IMR-90 (cell line): ENCODE results near the gene PEAK1. TPM values are rescaled to one million over a fixed set of nuclear protein-coding genes. Genes with fewer than 3 reads are reported as not detected.
A peak's percentile ranks its signal among the peaks of the same experiment; 100 is the strongest.

Experiments
- ATAC-seq: fragments of 200-7000 bp; cut with Tn5 transposase; 2 replicates; pipeline ENCODE4 v1.9.1; 2020; ENCODE audit warnings: low read depth, mild to moderate bottlenecking, moderate library complexity
- BruUV-seq: library from RNA; stranded (reverse); fragments of 400-500 nt; replicated peaks from 2 replicates; lab custom pipeline; 2021; lab: Mats Ljungman, UMichigan
- CTCF ChIA-PET: fragments of 300-600 bp; formaldehyde crosslinking; extraction: SDS; loops from one replicate; lab custom pipeline; 2021; ENCODE audit warnings: antibody characterized with exemption; lab: Yijun Ruan, JAX
- POLR2A ChIA-PET: fragments of 300-600 bp; sonication (Branson Sonifier 250); formaldehyde crosslinking; loops from one replicate; lab custom pipeline; 2022; ENCODE audit warnings: antibody characterized with exemption; ENCODE audit not compliant: unreplicated experiment; lab: Charles Lee
- DNase-seq: peaks from one replicate; pipeline ENCODE4 v3.0.0; 2013
- H2AFZ ChIP-seq: replicated peaks from 2 replicates; pipeline ENCODE3; 2013; ENCODE audit warnings: low read length, mild to moderate bottlenecking; ENCODE audit not compliant: poor library complexity
- H2AK5ac ChIP-seq: 2 replicates; pipeline ENCODE4 v1.6.1; 2013; ENCODE audit warnings: low read depth, low read length, inconsistent platforms
- H2AK9ac ChIP-seq: replicated peaks from 2 replicates; pipeline ENCODE3; 2013; ENCODE audit warnings: mild to moderate bottlenecking, low read depth, low read length, moderate library complexity; ENCODE audit not compliant: poor library complexity
- H2BK120ac ChIP-seq: 2 replicates; pipeline ENCODE4 v1.6.1; 2013; ENCODE audit warnings: low read depth, low read length, inconsistent platforms
- H2BK15ac ChIP-seq: 3 replicates; pipeline ENCODE4 v1.6.1; 2013; ENCODE audit warnings: low read depth, low read length, inconsistent platforms
- H2BK20ac ChIP-seq: 2 replicates; pipeline ENCODE4 v1.6.1; 2013; ENCODE audit warnings: low read depth, mild to moderate bottlenecking, inconsistent platforms, low read length, moderate library complexity
- H2BK5ac ChIP-seq: 2 replicates; pipeline ENCODE4 v1.6.1; 2013; ENCODE audit warnings: mild to moderate bottlenecking, low read depth, low read length, inconsistent platforms; ENCODE audit not compliant: poor library complexity, severe bottlenecking
- H3K14ac ChIP-seq: replicated peaks from 2 replicates; pipeline ENCODE4 v1.6.1; 2013; ENCODE audit warnings: low read depth, low read length, inconsistent platforms
- H3K18ac ChIP-seq: 2 replicates; pipeline ENCODE4 v1.6.1; 2013; ENCODE audit warnings: low read depth, low read length, control low read depth
- H3K23ac ChIP-seq: 2 replicates; pipeline ENCODE4 v1.6.1; 2013; ENCODE audit warnings: low read depth, low read length, inconsistent platforms
- H3K27ac ChIP-seq: 2 replicates; pipeline ENCODE4 v1.5.1; 2013; ENCODE audit warnings: mild to moderate bottlenecking, control low read depth, low read length; ENCODE audit not compliant: insufficient read depth
- H3K27me3 ChIP-seq: 2 replicates; pipeline ENCODE4 v1.6.1; 2013; ENCODE audit warnings: low read length; ENCODE audit not compliant: control insufficient read depth, insufficient read depth
- H3K36me3 ChIP-seq: 2 replicates; pipeline ENCODE4 v1.6.1; 2013; ENCODE audit warnings: low read length, mixed read lengths; ENCODE audit not compliant: control insufficient read depth, insufficient read depth
- H3K4ac ChIP-seq: 2 replicates; pipeline ENCODE4 v1.6.1; 2013; ENCODE audit warnings: low read depth, low read length, inconsistent platforms
- H3K4me1 ChIP-seq: 2 replicates; pipeline ENCODE4 v1.6.1; 2013; ENCODE audit warnings: low read length, mixed read lengths; ENCODE audit not compliant: control insufficient read depth, insufficient read depth
- H3K4me2 ChIP-seq: 2 replicates; pipeline ENCODE4 v1.6.1; 2013; ENCODE audit warnings: low read depth, mild to moderate bottlenecking, control low read depth, low read length, moderate library complexity
- H3K4me3 ChIP-seq: 2 replicates; pipeline ENCODE4 v1.5.1; 2013; ENCODE audit warnings: low read depth, mild to moderate bottlenecking, control low read depth, low read length, moderate library complexity; ENCODE audit not compliant: insufficient read depth
- H3K56ac ChIP-seq: 2 replicates; pipeline ENCODE4 v1.6.1; 2013; ENCODE audit warnings: low read length, inconsistent platforms; ENCODE audit not compliant: insufficient read depth; ENCODE audit errors: extremely low read depth
- H3K79me1 ChIP-seq, 2 experiments: 2 replicates each; pipeline ENCODE4 v1.6.1; 2013; ENCODE audit warnings: low read length in 2 of 2, inconsistent platforms in 1 of 2, low read depth in 1 of 2
- H3K9ac ChIP-seq: 2 replicates; pipeline ENCODE4 v1.6.1; 2013; ENCODE audit warnings: low read depth, low read length, control low read depth
- H3K9me1 ChIP-seq: 2 replicates; pipeline ENCODE4 v1.6.1; 2013; ENCODE audit warnings: low read length, inconsistent platforms; ENCODE audit not compliant: insufficient read depth
- H3K9me3 ChIP-seq: 2 replicates; pipeline ENCODE4 v1.6.1; 2013; ENCODE audit warnings: low read length; ENCODE audit not compliant: control insufficient read depth, insufficient read depth
- H4K20me1 ChIP-seq: 2 replicates; pipeline ENCODE4 v1.6.1; 2013; ENCODE audit warnings: low read length, inconsistent platforms; ENCODE audit not compliant: insufficient read depth
- H4K5ac ChIP-seq: 2 replicates; pipeline ENCODE4 v1.6.1; 2013; ENCODE audit warnings: mild to moderate bottlenecking, low read depth, low read length, control low read depth
- H4K8ac ChIP-seq, 2 experiments: 2 replicates each; pipeline ENCODE4 v1.6.1; 2013; ENCODE audit warnings: low read depth in 2 of 2, low read length in 2 of 2, control low read depth in 1 of 2, inconsistent platforms in 1 of 2
- H4K91ac ChIP-seq: 2 replicates; pipeline ENCODE4 v1.6.1; 2013; ENCODE audit warnings: low read depth, low read length, inconsistent platforms; ENCODE audit not compliant: insufficient read depth
- CEBPB ChIP-seq: IDR thresholded peaks from 2 replicates; pipeline ENCODE4 v1.6.1; 2012; ENCODE audit warnings: low read depth, low read length, improper control_type of control experiment
- MAFK ChIP-seq: IDR thresholded peaks from 2 replicates; pipeline ENCODE4 v1.6.1; 2012; ENCODE audit warnings: low read depth, low read length, improper control_type of control experiment
- MAZ ChIP-seq: IDR thresholded peaks from 2 replicates; pipeline ENCODE4 v1.6.1; 2012; ENCODE audit warnings: low read depth, mild to moderate bottlenecking, low read length, improper control_type of control experiment, moderate library complexity, borderline replicate concordance
- MXI1 ChIP-seq: IDR thresholded peaks from 2 replicates; pipeline ENCODE4 v1.6.1; 2012; ENCODE audit warnings: low read depth, mild to moderate bottlenecking, low read length, moderate library complexity, borderline replicate concordance
- NFE2L2 ChIP-seq: fragments of 150-350 bp; IDR thresholded peaks from 2 replicates; pipeline ENCODE4 v1.6.1; 2016; ENCODE audit warnings: low read depth, mild to moderate bottlenecking, low read length
- RFX5 ChIP-seq: IDR thresholded peaks from 2 replicates; pipeline ENCODE4 v1.8.0; 2012; ENCODE audit warnings: low read depth, mild to moderate bottlenecking, low read length, moderate library complexity
- SMC3 ChIP-seq: fragments of 150-350 bp; IDR thresholded peaks from 2 replicates; pipeline ENCODE4 v1.6.1; 2016; ENCODE audit warnings: low read depth, mild to moderate bottlenecking, antibody characterized with exemption, low read length, moderate library complexity
- WGBS, 2 experiments: methylation state at CpG; one replicate each; pipeline versions ENCODE4 v1.1.5 to v1.1.7; 2013; ENCODE audit warnings: missing lambda C conversion rate in 2 of 2; ENCODE audit not compliant: insufficient read length in 1 of 2; ENCODE audit errors: extremely low coverage in 2 of 2; 5-methylcytosine and 5-hydroxymethylcytosine counted together
- dilution Hi-C: fragments of 300-500 bp; cut with HindIII; formaldehyde crosslinking; loops from one replicate; pipeline ENCODE4 v1.14.3; 2018; ENCODE audit warnings: low sequenced_read_pairs; ENCODE audit not compliant: unreplicated experiment
- in situ Hi-C: fragments of 300-500 bp; cut with MboI; formaldehyde crosslinking; loops from 3 replicates; pipeline ENCODE4 v1.14.3; 2019; ENCODE audit warnings: low sequenced_read_pairs, inconsistent platforms, mixed read lengths
- intact Hi-C: fragments of 100-400 bp; cut with micrococcal nuclease; formaldehyde crosslinking; loops from 2 replicates; pipeline ENCODE4 v1.10.0; 2022
- polyA plus RNA-seq, 3 experiments: library from polyadenylated mRNA; depleted of rRNA; stranded (reverse); fragments of >200 nt; gene quantifications; 2 replicates each; pipeline ENCODE4 v1.2.3, GENCODE V29; 2012; ENCODE audit warnings: low replicate concordance in 1 of 3
- total RNA-seq: library from RNA; depleted of rRNA; stranded (reverse); fragments of >200 nt; gene quantifications from 2 replicates; pipeline ENCODE4 v1.2.3, GENCODE V29; 2012
- TF ChIP-seq, protein P1 (sequence below): fragments of 150-350 bp; IDR thresholded peaks from 2 replicates; pipeline ENCODE4 v1.6.1; 2016; ENCODE audit warnings: low read depth, mild to moderate bottlenecking, low read length, moderate library complexity, borderline replicate concordance
- TF ChIP-seq, protein P2 (sequence below): fragments of 150-350 bp; IDR thresholded peaks from 2 replicates; pipeline ENCODE4 v1.6.1; 2017; ENCODE audit warnings: mild to moderate bottlenecking, antibody characterized with exemption, low read length, low read depth

PEAK1 gene
- total and polyA plus RNA-seq, 2 of the 4 experiments (the other 2 are of a cell fraction) = 21.5 to 43.9 TPM

DNA sequence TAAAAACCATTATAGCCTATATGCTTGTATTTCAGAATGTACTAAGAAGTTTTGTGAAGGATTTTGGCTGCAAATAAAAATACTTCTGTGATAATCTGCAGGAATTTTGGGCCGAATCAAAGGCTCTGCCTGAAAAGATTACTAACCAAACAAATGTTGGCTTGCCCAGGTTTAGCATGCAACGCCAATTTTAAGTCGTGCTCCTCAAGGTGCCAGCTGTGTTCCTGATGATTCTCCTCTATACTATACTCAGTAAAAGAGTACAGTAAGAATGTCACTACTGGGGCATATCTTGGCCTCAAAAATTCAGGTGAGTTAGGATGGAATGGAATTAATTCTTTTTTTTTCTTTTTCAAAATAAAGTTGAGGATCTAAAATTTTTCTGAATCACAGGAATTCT lies 198.2 kb downstream of the PEAK1 start:
- no peak overlapping the region for H2AK5ac ChIP-seq
- no peak overlapping the region for H3K27ac ChIP-seq
- no peak overlapping the region for H4K5ac ChIP-seq
- TF ChIP-seq NFE2L2 = no peak
- TF ChIP-seq, protein P1, sequence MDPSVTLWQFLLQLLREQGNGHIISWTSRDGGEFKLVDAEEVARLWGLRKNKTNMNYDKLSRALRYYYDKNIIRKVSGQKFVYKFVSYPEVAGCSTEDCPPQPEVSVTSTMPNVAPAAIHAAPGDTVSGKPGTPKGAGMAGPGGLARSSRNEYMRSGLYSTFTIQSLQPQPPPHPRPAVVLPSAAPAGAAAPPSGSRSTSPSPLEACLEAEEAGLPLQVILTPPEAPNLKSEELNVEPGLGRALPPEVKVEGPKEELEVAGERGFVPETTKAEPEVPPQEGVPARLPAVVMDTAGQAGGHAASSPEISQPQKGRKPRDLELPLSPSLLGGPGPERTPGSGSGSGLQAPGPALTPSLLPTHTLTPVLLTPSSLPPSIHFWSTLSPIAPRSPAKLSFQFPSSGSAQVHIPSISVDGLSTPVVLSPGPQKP = no peak
- no peak for TF ChIP-seq MAFK
- no peak for TF ChIP-seq CEBPB
- TF ChIP-seq MAZ = no peak
- TF ChIP-seq, protein P2, sequence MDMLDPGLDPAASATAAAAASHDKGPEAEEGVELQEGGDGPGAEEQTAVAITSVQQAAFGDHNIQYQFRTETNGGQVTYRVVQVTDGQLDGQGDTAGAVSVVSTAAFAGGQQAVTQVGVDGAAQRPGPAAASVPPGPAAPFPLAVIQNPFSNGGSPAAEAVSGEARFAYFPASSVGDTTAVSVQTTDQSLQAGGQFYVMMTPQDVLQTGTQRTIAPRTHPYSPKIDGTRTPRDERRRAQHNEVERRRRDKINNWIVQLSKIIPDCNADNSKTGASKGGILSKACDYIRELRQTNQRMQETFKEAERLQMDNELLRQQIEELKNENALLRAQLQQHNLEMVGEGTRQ = no peak
- TF ChIP-seq SMC3 = no peak
- no peak for TF ChIP-seq MXI1
- TF ChIP-seq RFX5 = no peak
- H3K4me1 ChIP-seq = peaks cover 8% of the 10 kb centered on the region; the same call in 1 of the 2 replicates
- H3K56ac ChIP-seq = no peak overlapping the region
- no peak overlapping the region for H3K9ac ChIP-seq
- no peak overlapping the region for H3K4ac ChIP-seq
- H3K4me2 ChIP-seq = no peak overlapping the region
- no peak overlapping the region for H2BK5ac ChIP-seq
- H4K91ac ChIP-seq = no peak overlapping the region
- no peak overlapping the region for H3K4me3 ChIP-seq
- no CpG with 5 or more reads among the region's 3 CpGs for WGBS, 2 experiments
- H3K79me1 ChIP-seq = peaks cover 12 to 28% of the 10 kb centered on the region in 2 experiments
- H3K23ac ChIP-seq = 0 out of 2 replicates have a peak overlapping the region, but pooled peaks have one; percentile 42
- in situ Hi-C loops = no loop called here
- H3K9me1 ChIP-seq = no peaks in the 10 kb centered on the region; the same call in 1 of the 2 replicates
- H3K36me3 ChIP-seq = peaks cover 8% of the 10 kb centered on the region
- no peak overlapping the region for H3K18ac ChIP-seq
- H2AK9ac ChIP-seq = no peak overlapping the region
- H3K14ac ChIP-seq = no peak overlapping the region
- H2BK120ac ChIP-seq = no peak overlapping the region
- no TSS peak for BruUV-seq
- no peak overlapping the region for H4K8ac ChIP-seq
- H3K9me3 ChIP-seq = no peaks in the 10 kb centered on the region
- H2AFZ ChIP-seq = no peak overlapping the region
- H2BK20ac ChIP-seq = no peak overlapping the region
- ATAC-seq (no peak), DNase-seq (no peak)
- intact Hi-C loops = no loop called here
- POLR2A ChIA-PET = no interaction called here
- H3K27me3 ChIP-seq = no peaks in the 10 kb centered on the region
- CTCF ChIA-PET = no interaction called here
- H4K20me1 ChIP-seq = peaks cover 6% of the 10 kb centered on the region; the same call in 1 of the 2 replicates
- dilution Hi-C loops = no loop called here
- no peak overlapping the region for H2BK15ac ChIP-seq
